Measurements from ENCODE around the gene TMEM217.

- TF ChIP-seq POLR2A (IDR thresholded peaks at IDR 0.05) (no peak), CTCF (IDR thresholded peaks at IDR 0.05) (no peak)
Observed at GRCh38 chr6:37298958-37299357, 41.0 kb upstream of the TMEM217 start.
